SK-N-SH treated with all-trans-retinoic acid at 6 μM for 48 hours (cell line): Measurements from ENCODE around the gene CEP192.

ENCODE experiments used
- ATAC-seq: fragments of 200-7000 bp; cut with Tn5 transposase; 3 replicates; pipeline ENCODE4 v1.9.1; 2020; ENCODE audit warnings: mild to moderate bottlenecking, moderate library complexity
- ARNTL ChIP-seq: fragments of 450-650 bp; formaldehyde crosslinking; IDR thresholded peaks from 2 replicates; pipeline ENCODE4 v1.5.0; 2020; ENCODE audit warnings: low read depth, mild to moderate bottlenecking, moderate library complexity, borderline replicate concordance
- BACH2 ChIP-seq: fragments of 250-450 bp; sonication (Bioruptor Pico); IDR thresholded peaks from 2 replicates; pipeline ENCODE4 v1.9.0; 2021; ENCODE audit warnings: mild to moderate bottlenecking, borderline replicate concordance
- CREB5 ChIP-seq: fragments of 250-450 bp; sonication (Bioruptor Pico); IDR thresholded peaks from 2 replicates; pipeline ENCODE4 v1.5.1; 2020; ENCODE audit warnings: low read depth, mild to moderate bottlenecking, moderate library complexity
- CSDC2 ChIP-seq: fragments of 250-450 bp; sonication (Bioruptor Pico); IDR thresholded peaks from 2 replicates; pipeline ENCODE4 v1.5.0; 2020; ENCODE audit warnings: mild to moderate bottlenecking, moderate library complexity
- ESRRG ChIP-seq: fragments of 250-450 bp; sonication (Bioruptor Pico); IDR thresholded peaks from 2 replicates; pipeline ENCODE4 v1.6.1; 2021; ENCODE audit warnings: mild to moderate bottlenecking
- GLIS3 ChIP-seq: fragments of 250-450 bp; sonication (Bioruptor Pico); IDR thresholded peaks from 2 replicates; pipeline ENCODE4 v1.5.0; 2020; ENCODE audit warnings: mild to moderate bottlenecking, moderate library complexity
- ISL1 ChIP-seq: fragments of 250-450 bp; sonication (Bioruptor Pico); IDR thresholded peaks from 2 replicates; pipeline ENCODE4 v2.1.2; 2022; ENCODE audit warnings: mild to moderate bottlenecking, moderate library complexity
- OSR1 ChIP-seq: fragments of 250-450 bp; sonication (Bioruptor Pico); IDR thresholded peaks from 2 replicates; pipeline ENCODE4 v1.8.0; 2022; ENCODE audit warnings: moderate library complexity, mild to moderate bottlenecking, inconsistent platforms
- POU6F1 ChIP-seq: fragments of 250-450 bp; sonication (Bioruptor Pico); IDR thresholded peaks from 2 replicates; pipeline ENCODE4 v1.8.0; 2021; ENCODE audit warnings: low read depth, mild to moderate bottlenecking, moderate library complexity, borderline replicate concordance
- PPARA ChIP-seq: fragments of 250-450 bp; sonication (Bioruptor Pico); IDR thresholded peaks from 2 replicates; pipeline ENCODE4 v1.5.0; 2020; ENCODE audit warnings: mild to moderate bottlenecking, borderline replicate concordance
- RARB ChIP-seq: fragments of 250-450 bp; sonication (Bioruptor Pico); IDR thresholded peaks from 2 replicates; pipeline ENCODE4 v1.8.0; 2021; ENCODE audit warnings: mild to moderate bottlenecking, moderate library complexity
- TCF4 ChIP-seq: fragments of 250-450 bp; sonication (Bioruptor Pico); IDR thresholded peaks from 2 replicates; pipeline ENCODE4 v1.8.0; 2021; ENCODE audit warnings: mild to moderate bottlenecking, moderate library complexity, borderline replicate concordance
- TOX ChIP-seq: fragments of 250-450 bp; sonication (Bioruptor Pico); IDR thresholded peaks from 2 replicates; pipeline ENCODE4 v1.8.0; 2021; ENCODE audit warnings: mild to moderate bottlenecking, moderate library complexity, borderline replicate concordance
- TSHZ2 ChIP-seq: fragments of 250-450 bp; sonication (Bioruptor Pico); IDR thresholded peaks from 2 replicates; pipeline ENCODE4 v1.5.0; 2020; ENCODE audit warnings: mild to moderate bottlenecking, moderate library complexity
- ZFP3 ChIP-seq: fragments of 250-450 bp; sonication (Bioruptor Pico); IDR thresholded peaks from 2 replicates; pipeline ENCODE4 v1.5.0; 2020; ENCODE audit warnings: mild to moderate bottlenecking, moderate library complexity
- ZFP30 ChIP-seq: fragments of 450-650 bp; formaldehyde crosslinking; IDR thresholded peaks from 2 replicates; pipeline ENCODE4 v1.5.0; 2022; ENCODE audit warnings: mild to moderate bottlenecking, moderate library complexity
- ZNF565 ChIP-seq: fragments of 450-650 bp; formaldehyde crosslinking; conservative IDR thresholded peaks from 2 replicates; pipeline ENCODE4 v1.5.0; 2020; ENCODE audit warnings: low read depth, mild to moderate bottlenecking, moderate library complexity
- ZNF70 ChIP-seq: fragments of 450-650 bp; formaldehyde crosslinking; IDR thresholded peaks from 2 replicates; pipeline ENCODE4 v1.5.0; 2020; ENCODE audit warnings: mild to moderate bottlenecking, moderate library complexity
- ZNF8 ChIP-seq: fragments of 450-650 bp; formaldehyde crosslinking; IDR thresholded peaks from 2 replicates; pipeline ENCODE4 v1.5.0; 2020; ENCODE audit warnings: mild to moderate bottlenecking, moderate library complexity

CEP192 gene

GRCh38 chr18:12990967-12991820, at the start of gene CEP192:
Gene CEP192 (plus strand): TSS chr18:12991362. CDS start chr18:12999425, 8,063 bp downstream.
- TF ChIP-seq PPARA (CRISPR knock-in tag) (no peak), ZNF565 (no peak), ZNF8 (no peak), ESRRG (CRISPR knock-in tag) (no peak), TSHZ2 (CRISPR knock-in tag) (no peak), TOX (CRISPR knock-in tag) (no peak), ZNF70 (CRISPR knock-in tag) (no peak), ARNTL (CRISPR knock-in tag) (no peak), TCF4 (CRISPR knock-in tag) (no peak), ZFP30 (CRISPR knock-in tag) (no peak), GLIS3 (no peak), ZFP3 (CRISPR knock-in tag) (no peak)
- ATAC-seq = peak; percentile 95

GRCh38 chr18:12943215-12943614, 47.9 kb upstream of the CEP192 start:
- ATAC-seq = no peak
- TF ChIP-seq PPARA (CRISPR knock-in tag) (no peak), ISL1 (CRISPR knock-in tag) (no peak), ZNF565 (no peak), CREB5 (no peak), POU6F1 (no peak), CSDC2 (CRISPR knock-in tag) (no peak), TSHZ2 (CRISPR knock-in tag) (no peak), TCF4 (CRISPR knock-in tag) (no peak), BACH2 (no peak), RARB (no peak), OSR1 (no peak), ZNF8 (no peak), ZFP3 (CRISPR knock-in tag) (no peak), ESRRG (CRISPR knock-in tag) (no peak), ZNF70 (CRISPR knock-in tag) (no peak)

- no peak for ATAC-seq
- TF ChIP-seq PPARA (CRISPR knock-in tag) (no peak), ZNF565 (no peak), ZNF70 (CRISPR knock-in tag) (no peak), ISL1 (CRISPR knock-in tag) (no peak), TSHZ2 (CRISPR knock-in tag) (no peak), OSR1 (no peak), BACH2 (no peak), TCF4 (CRISPR knock-in tag) (no peak), CSDC2 (CRISPR knock-in tag) (no peak), TOX (CRISPR knock-in tag) (no peak), ZNF8 (no peak), ESRRG (CRISPR knock-in tag) (no peak)
Observed at GRCh38 chr18:12944709-12945108, 46.5 kb upstream of the CEP192 start.
